K562 (cell line): ENCODE results near the gene CYBB. TPM values are rescaled to one million over a fixed set of nuclear protein-coding genes. Genes with fewer than 3 reads are reported as not detected.

Source experiments
- ATAC-seq: fragments of 200-7000 bp; cut with Tn5 transposase; 3 replicates; pipeline ENCODE4 v1.9.1; 2020; ENCODE audit warnings: moderate library complexity
- BruUV-seq: library from RNA; stranded (reverse); fragments of 400-500 nt; replicated peaks from 2 replicates; lab custom pipeline; 2021; lab: Mats Ljungman, UMichigan
- CTCF ChIA-PET: fragments of 300-600 bp; formaldehyde crosslinking; extraction: SDS; loops from one replicate; lab custom pipeline; 2021; ENCODE audit warnings: low intra/inter-chr PET ratio; lab: Yijun Ruan, JAX
- POLR2A ChIA-PET: fragments of 300-600, 350-650 bp; sonication (Branson Sonifier 250); formaldehyde crosslinking; extraction: SDS; loops from one replicate; lab custom pipeline; 2021; ENCODE audit warnings: antibody characterized with exemption, inconsistent platforms; lab: Yijun Ruan, JAX
- DNase-seq, 4 experiments: peaks; one replicate each; pipeline versions ENCODE4 v3.0.0 to v3.0.0-alpha.2; 2011 to 2018; ENCODE audit warnings: low spot score in 3 of 4, mixed read lengths in 3 of 4; ENCODE audit errors: extremely low read depth in 1 of 4
- FAIRE-seq: peaks from 2 replicates; lab custom pipeline; 2011; peaks lifted over from hg19 to GRCh38; lab: Jason Lieb, UNC
- H2AFZ ChIP-seq: 2 replicates; pipeline ENCODE4 v1.6.0; 2011; ENCODE audit warnings: low read depth, low read length, control low read depth, inconsistent platforms
- H3K27ac ChIP-seq: fragments of 200-600 bp; 3 replicates; pipeline ENCODE4 v1.8.0; 2011; ENCODE audit warnings: low read depth, mild to moderate bottlenecking, control low read depth, inconsistent platforms, low read length, moderate library complexity, mixed read lengths; ENCODE audit errors: extremely low read depth
- H3K27me3 ChIP-seq, 2 experiments: fragments of 300-600 bp in 1 of 2; 2 replicates in 1 of 2; 3 replicates in 1 of 2; pipeline versions ENCODE4 v1.6.0 to v1.8.0; 2011; ENCODE audit warnings: inconsistent platforms in 2 of 2, low read length in 2 of 2, mild to moderate bottlenecking in 1 of 2, mixed read lengths in 1 of 2, moderate library complexity in 1 of 2; ENCODE audit not compliant: control insufficient read depth in 2 of 2, insufficient read depth in 2 of 2
- H3K36me3 ChIP-seq: fragments of 300-600 bp; 3 replicates; pipeline ENCODE4 v1.8.0; 2011; ENCODE audit warnings: mild to moderate bottlenecking, low read length, inconsistent platforms; ENCODE audit not compliant: control insufficient read depth, insufficient read depth
- H3K4me1 ChIP-seq, 2 experiments: fragments of 200-600 bp in 1 of 2; replicated peaks in 1 of 2; 2 replicates in 1 of 2; 3 replicates in 1 of 2; pipeline versions ENCODE4 v1.5.1 to v1.8.0; 2011; ENCODE audit warnings: inconsistent platforms in 2 of 2, low read length in 2 of 2, mild to moderate bottlenecking in 1 of 2, mixed read lengths in 1 of 2, moderate library complexity in 1 of 2; ENCODE audit not compliant: control insufficient read depth in 2 of 2, insufficient read depth in 2 of 2
- H3K4me2 ChIP-seq: 2 replicates; pipeline ENCODE4 v1.6.1; 2011; ENCODE audit warnings: low read length, control low read depth, inconsistent platforms, mixed read lengths; ENCODE audit not compliant: insufficient read depth
- H3K4me3 ChIP-seq: fragments of 200-600 bp; sonication (generic), shearing (Covaris generic); 2 replicates; pipeline ENCODE4 v1.5.1; 2016; ENCODE audit warnings: control low read depth, inconsistent platforms
- H3K79me2 ChIP-seq: fragments of 200-600 bp; 3 replicates; pipeline ENCODE4 v1.8.0; 2011; ENCODE audit warnings: low read length, inconsistent platforms; ENCODE audit not compliant: control insufficient read depth, insufficient read depth
- H3K9ac ChIP-seq, 2 experiments: 2 replicates each; pipeline versions ENCODE4 v1.6.0 to v1.6.1; 2011; ENCODE audit warnings: low read depth in 2 of 2, low read length in 2 of 2, control low read depth in 1 of 2, inconsistent platforms in 1 of 2, mild to moderate bottlenecking in 1 of 2, mixed read lengths in 1 of 2; ENCODE audit not compliant: insufficient read depth in 1 of 2
- H3K9me1 ChIP-seq: one replicate; pipeline ENCODE4 v1.6.0; 2011; ENCODE audit warnings: inconsistent platforms, mild to moderate bottlenecking, low read length, moderate library complexity; ENCODE audit not compliant: control insufficient read depth, insufficient read depth
- H3K9me3 ChIP-seq: replicated peaks from 2 replicates; pipeline ENCODE4 v1.5.1; 2011; ENCODE audit warnings: low read depth, low read length, inconsistent platforms; ENCODE audit not compliant: control insufficient read depth, insufficient read depth
- H4K20me1 ChIP-seq: replicated peaks from 2 replicates; pipeline ENCODE4 v1.6.1; 2011; ENCODE audit warnings: low read length, inconsistent platforms, mixed read lengths; ENCODE audit not compliant: control insufficient read depth, insufficient read depth
- HEY1 ChIP-seq: fragments of 250-450 bp; sonication (Bioruptor Pico); IDR thresholded peaks from 2 replicates; pipeline ENCODE4 v1.5.0; 2020; ENCODE audit warnings: mild to moderate bottlenecking, moderate library complexity, borderline replicate concordance
- PHF8 ChIP-seq: fragments of 200-600 bp; sonication (generic); IDR thresholded peaks from 2 replicates; pipeline ENCODE4 v1.6.1; 2012; ENCODE audit warnings: mixed run types, mild to moderate bottlenecking, inconsistent platforms, low read length, moderate library complexity, borderline replicate concordance
- SAP30 ChIP-seq: fragments of 200-600 bp; sonication (generic); IDR thresholded peaks from 2 replicates; pipeline ENCODE4 v1.6.1; 2012; ENCODE audit warnings: borderline replicate concordance, low read depth, mild to moderate bottlenecking, moderate library complexity, low read length, control low read depth, inconsistent platforms; ENCODE audit not compliant: insufficient read depth, poor library complexity, severe bottlenecking
- SP2 ChIP-seq: IDR thresholded peaks from 2 replicates; pipeline ENCODE4 v1.6.1; 2011; ENCODE audit warnings: mild to moderate bottlenecking, low read depth, low read length, moderate library complexity; ENCODE audit not compliant: poor library complexity, severe bottlenecking; ENCODE audit errors: extremely low read depth
- TAF7 ChIP-seq: fragments of 450-650 bp; IDR thresholded peaks from 2 replicates; pipeline ENCODE4 v1.6.1; 2016; ENCODE audit warnings: missing genetic modification characterization, missing compliant biosample characterization
- ZFP1 ChIP-seq: fragments of 450-650 bp; formaldehyde crosslinking; IDR thresholded peaks from 2 replicates; pipeline ENCODE4 v1.4.0; 2020; ENCODE audit warnings: mild to moderate bottlenecking, mixed read lengths
- ZNF589 ChIP-seq: fragments of 200-800 bp; sonication (Bioruptor generic); IDR thresholded peaks from 2 replicates; pipeline ENCODE4 v1.6.1; 2016; ENCODE audit warnings: low read depth, missing genetic modification characterization, missing compliant biosample characterization
- WGBS: fragments of 100-300 bp; shearing (Covaris generic); methylation state at CpG from one replicate; pipeline ENCODE4 v1.1.6; 2016; ENCODE audit warnings: low coverage, mixed read lengths; ENCODE audit not compliant: insufficient coverage; ENCODE audit errors: missing lambda C conversion rate; 5-methylcytosine and 5-hydroxymethylcytosine counted together
- in situ Hi-C: fragments of 300-500 bp; cut with MboI; formaldehyde crosslinking; loops from 4 replicates; pipeline ENCODE4 v1.15.0; 2018; ENCODE audit warnings: inconsistent platforms, mixed read lengths
- intact Hi-C: fragments of 100-400 bp; cut with micrococcal nuclease; formaldehyde crosslinking; loops from 2 replicates; pipeline ENCODE4 v1.14.2; 2022
- polyA plus RNA-seq, 8 experiments: library from polyadenylated mRNA; depleted of rRNA in 4 of 8; stranded (reverse) in 5 of 8; unstranded in 3 of 8; fragments of >200 nt; fragmentation: Nextera tagmentation in 2 of 8; fragmentation: Illumina TruSeq in 1 of 8; extraction: Ambion mirVana in 2 of 8; extraction: Trizol in 1 of 8; gene quantifications; 2 replicates each; pipeline versions ENCODE4 v1.2.1 to v1.2.3, GENCODE V29; 2011 to 2014; ENCODE audit warnings: inconsistent platforms in 1 of 8, missing spikeins in 1 of 8
- total RNA-seq, 7 experiments: library from RNA; depleted of rRNA in 6 of 7; stranded (reverse); fragments of >200 nt in 6 of 7; fragmentation: Illumina TruSeq in 2 of 7; extraction: Trizol in 2 of 7; gene quantifications; 2 replicates each; pipeline versions ENCODE4 v1.2.1 to v1.2.3, GENCODE V29; 2011 to 2021; ENCODE audit warnings: low replicate concordance in 1 of 7
- TF ChIP-seq, protein P1 (sequence below): fragments of 250-450 bp; sonication (Bioruptor Pico); IDR thresholded peaks from 2 replicates; pipeline ENCODE4 v1.8.0; 2021; ENCODE audit warnings: moderate library complexity, mild to moderate bottlenecking, inconsistent platforms

Gene CYBB
- total and polyA plus RNA-seq, 9 of the 15 experiments (the other 6 are each of a cell fraction or from before 2014, with no cell fraction given) = 0.25 to 1.3 (median 0.74) TPM

DNA sequence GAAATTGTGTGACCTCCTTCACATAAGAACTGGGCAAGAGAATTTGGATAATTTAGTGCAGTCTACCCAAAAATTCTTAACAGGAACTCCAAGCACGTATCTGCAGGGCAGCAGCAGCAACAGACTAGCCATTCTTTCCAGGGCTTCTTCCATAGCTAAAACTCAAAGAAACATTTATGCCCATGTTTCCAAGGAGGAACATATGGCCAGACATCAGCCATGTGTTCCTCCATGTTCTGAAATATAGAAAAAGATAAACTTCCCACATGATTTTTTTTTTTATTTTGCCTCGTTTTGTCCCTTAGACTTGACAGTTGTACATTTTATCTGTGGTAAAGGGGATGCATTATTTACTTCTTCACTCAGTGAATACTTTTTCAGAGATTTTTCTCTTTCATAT is 27.6 kb upstream of the CYBB start:
- no peak for ATAC-seq
- H3K27me3 ChIP-seq = no peaks in the 10 kb centered on the region
- H3K9me3 ChIP-seq = no peaks in the 10 kb centered on the region
- no peak for TF ChIP-seq ZFP1 (CRISPR knock-in tag)
- no peak for TF ChIP-seq ZNF589 (CRISPR knock-in tag)
- no peak for TF ChIP-seq PHF8
- no peak for TF ChIP-seq TAF7 (tag)
- no peak for TF ChIP-seq HEY1 (CRISPR knock-in tag)
- TF ChIP-seq SAP30 = no peak
- no peak for TF ChIP-seq SP2
- TF ChIP-seq, protein P1, sequence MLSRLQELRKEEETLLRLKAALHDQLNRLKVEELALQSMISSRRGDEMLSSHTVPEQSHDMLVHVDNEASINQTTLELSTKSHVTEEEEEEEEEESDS (CRISPR knock-in tag) = no peak
- TF ChIP-seq, all 486 proteins: peak for 0
- intact Hi-C loops (no loop called here), in situ Hi-C loops (no loop called here)
- ChIA-PET POLR2A (no interaction called here), CTCF (no interaction called here)
- no peaks in the 10 kb centered on the region for H3K9me1 ChIP-seq
- no peaks in the 10 kb centered on the region for H3K79me2 ChIP-seq
- DNase-seq (no peak), FAIRE-seq (no peak)
- no peak overlapping the region for H3K4me2 ChIP-seq
- no peak overlapping the region for H3K27ac ChIP-seq
- no peak overlapping the region for H3K9ac ChIP-seq
- WGBS = 22% methylated on average over 2 of the region's 2 CpGs
- H3K4me3 ChIP-seq = no peak overlapping the region
- no peaks in the 10 kb centered on the region for H4K20me1 ChIP-seq
- peaks cover 5 to 12% of the 10 kb centered on the region in 2 experiments; a peak in 3 of 5 replicates for H3K4me1 ChIP-seq
- BruUV-seq = no TSS peak
- H2AFZ ChIP-seq = no peak overlapping the region
- H3K36me3 ChIP-seq = no peaks in the 10 kb centered on the region
